Breast epithelium (tissue), 3 donors: ENCODE results near the gene NRG3.

Experiments used
- POLR2A ChIP-seq: fragments of 450-650 bp; IDR thresholded peaks from one replicate; pipeline ENCODE4 v1.6.1; 2016; ENCODE audit warnings: antibody characterized with exemption, mild to moderate bottlenecking, moderate library complexity
- POLR2AphosphoS5 ChIP-seq, 3 donors: sonication (generic); formaldehyde crosslinking; IDR thresholded peaks; one replicate each; pipeline ENCODE4 v1.6.1; 2017; ENCODE audit warnings: antibody characterized with exemption in 3 of 3
- TF ChIP-seq, protein P1 (sequence below), 3 donors: fragments of 450-650 bp; IDR thresholded peaks; one replicate each; pipeline ENCODE4 v1.5.1; 2016 to 2017; ENCODE audit warnings: antibody characterized with exemption in 3 of 3, mild to moderate bottlenecking in 3 of 3, moderate library complexity in 3 of 3

DNA sequence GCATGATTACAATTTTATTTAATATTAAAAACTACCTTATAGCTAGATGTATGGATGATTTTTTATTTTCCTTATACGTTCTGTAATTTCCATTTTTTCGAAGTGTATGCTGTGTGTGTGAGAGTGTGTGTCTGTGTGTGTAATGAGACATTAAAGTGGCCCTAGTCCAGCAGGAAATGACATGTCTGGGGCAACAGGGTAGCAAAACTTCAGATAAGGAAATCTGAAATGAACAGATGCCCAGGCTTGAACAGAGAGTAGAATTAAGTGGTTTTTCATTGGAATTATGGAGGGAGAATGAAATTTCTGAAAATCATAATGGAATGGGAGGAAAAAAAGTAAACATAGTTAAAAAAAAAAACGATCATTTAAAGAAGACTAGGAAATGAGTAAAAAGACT, 200.6 kb downstream of the NRG3 start:
- TF ChIP-seq POLR2A (no peak), POLR2AphosphoS5 (IDR thresholded peaks at IDR 0.05) (no peak)
- TF ChIP-seq, protein P1, sequence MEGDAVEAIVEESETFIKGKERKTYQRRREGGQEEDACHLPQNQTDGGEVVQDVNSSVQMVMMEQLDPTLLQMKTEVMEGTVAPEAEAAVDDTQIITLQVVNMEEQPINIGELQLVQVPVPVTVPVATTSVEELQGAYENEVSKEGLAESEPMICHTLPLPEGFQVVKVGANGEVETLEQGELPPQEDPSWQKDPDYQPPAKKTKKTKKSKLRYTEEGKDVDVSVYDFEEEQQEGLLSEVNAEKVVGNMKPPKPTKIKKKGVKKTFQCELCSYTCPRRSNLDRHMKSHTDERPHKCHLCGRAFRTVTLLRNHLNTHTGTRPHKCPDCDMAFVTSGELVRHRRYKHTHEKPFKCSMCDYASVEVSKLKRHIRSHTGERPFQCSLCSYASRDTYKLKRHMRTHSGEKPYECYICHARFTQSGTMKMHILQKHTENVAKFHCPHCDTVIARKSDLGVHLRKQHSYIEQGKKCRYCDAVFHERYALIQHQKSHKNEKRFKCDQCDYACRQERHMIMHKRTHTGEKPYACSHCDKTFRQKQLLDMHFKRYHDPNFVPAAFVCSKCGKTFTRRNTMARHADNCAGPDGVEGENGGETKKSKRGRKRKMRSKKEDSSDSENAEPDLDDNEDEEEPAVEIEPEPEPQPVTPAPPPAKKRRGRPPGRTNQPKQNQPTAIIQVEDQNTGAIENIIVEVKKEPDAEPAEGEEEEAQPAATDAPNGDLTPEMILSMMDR (IDR thresholded peaks at IDR 0.05) = no peak
